Ishikawa (cell line): ENCODE results near the gene TFF3.

Experiments
- REST ChIP-seq: IDR thresholded peaks from 2 replicates; pipeline ENCODE4 v1.6.1; 2012; ENCODE audit warnings: low read depth, mild to moderate bottlenecking
- YY1 ChIP-seq: IDR thresholded peaks from 2 replicates; pipeline ENCODE4 v1.6.1; 2012; ENCODE audit warnings: low read depth
- ZBTB7A ChIP-seq: IDR thresholded peaks from 2 replicates; pipeline ENCODE4 v1.6.1; 2012; ENCODE audit warnings: low read depth

- TF ChIP-seq REST: no peak
- TF ChIP-seq YY1: no peak
- TF ChIP-seq ZBTB7A: no peak
Measured at GRCh38 chr21:42363312-42363711, 48.1 kb upstream of the TFF3 start.
